Endothelial cell of umbilical vein (primary cell): ENCODE results near the gene ADAMTS12.

ENCODE experiments used
- CTCF ChIP-seq, 2 donors: IDR thresholded peaks; 1 replicate in 1 of 2; 2 replicates in 1 of 2; pipeline ENCODE4 v1.5.1; 2011; ENCODE audit warnings: low read length in 2 of 2, mild to moderate bottlenecking in 2 of 2, moderate library complexity in 2 of 2, control low read depth in 1 of 2, inconsistent platforms in 1 of 2, low read depth in 1 of 2; ENCODE audit not compliant: insufficient read depth in 1 of 2; ENCODE audit errors: extremely low read depth in 1 of 2
- EZH2 ChIP-seq: IDR thresholded peaks from 2 replicates; pipeline ENCODE4 v1.6.1; 2012; ENCODE audit warnings: borderline replicate concordance, low read depth, mild to moderate bottlenecking, moderate library complexity, low read length, inconsistent platforms; ENCODE audit not compliant: severe bottlenecking
- MAX ChIP-seq: IDR thresholded peaks from 2 replicates; pipeline ENCODE4 v1.6.1; 2011; ENCODE audit not compliant: insufficient read depth, insufficient read length
- MYC ChIP-seq: IDR thresholded peaks from one replicate; pipeline ENCODE4 v1.6.1; 2011; ENCODE audit warnings: mild to moderate bottlenecking, low read depth, low read length
- POLR2A ChIP-seq: IDR thresholded peaks from 2 replicates; pipeline ENCODE4 v1.6.1; 2012; ENCODE audit warnings: low read depth, mild to moderate bottlenecking, control low read depth, low read length

- TF ChIP-seq POLR2A (no peak), CTCF (IDR thresholded peaks at IDR 0.05; ENCODE audit: extremely low read depth in 1 of 2, insufficient read depth in 1 of 2, low read depth in 1 of 2, low read length in 2 of 2) (no peak), MAX (no peak), MYC (no peak), EZH2 (no peak)
Measured at GRCh38 chr5:33833237-33833575, 58.6 kb downstream of the ADAMTS12 start.
